ENCODE results near the gene DLGAP1. TPM values are rescaled to one million over a fixed set of nuclear protein-coding genes. Genes with fewer than 3 reads are reported as not detected.

DLGAP1 gene
- total RNA-seq, 2 experiments from 2014 or later = 0.31 to 0.36 TPM

DNA sequence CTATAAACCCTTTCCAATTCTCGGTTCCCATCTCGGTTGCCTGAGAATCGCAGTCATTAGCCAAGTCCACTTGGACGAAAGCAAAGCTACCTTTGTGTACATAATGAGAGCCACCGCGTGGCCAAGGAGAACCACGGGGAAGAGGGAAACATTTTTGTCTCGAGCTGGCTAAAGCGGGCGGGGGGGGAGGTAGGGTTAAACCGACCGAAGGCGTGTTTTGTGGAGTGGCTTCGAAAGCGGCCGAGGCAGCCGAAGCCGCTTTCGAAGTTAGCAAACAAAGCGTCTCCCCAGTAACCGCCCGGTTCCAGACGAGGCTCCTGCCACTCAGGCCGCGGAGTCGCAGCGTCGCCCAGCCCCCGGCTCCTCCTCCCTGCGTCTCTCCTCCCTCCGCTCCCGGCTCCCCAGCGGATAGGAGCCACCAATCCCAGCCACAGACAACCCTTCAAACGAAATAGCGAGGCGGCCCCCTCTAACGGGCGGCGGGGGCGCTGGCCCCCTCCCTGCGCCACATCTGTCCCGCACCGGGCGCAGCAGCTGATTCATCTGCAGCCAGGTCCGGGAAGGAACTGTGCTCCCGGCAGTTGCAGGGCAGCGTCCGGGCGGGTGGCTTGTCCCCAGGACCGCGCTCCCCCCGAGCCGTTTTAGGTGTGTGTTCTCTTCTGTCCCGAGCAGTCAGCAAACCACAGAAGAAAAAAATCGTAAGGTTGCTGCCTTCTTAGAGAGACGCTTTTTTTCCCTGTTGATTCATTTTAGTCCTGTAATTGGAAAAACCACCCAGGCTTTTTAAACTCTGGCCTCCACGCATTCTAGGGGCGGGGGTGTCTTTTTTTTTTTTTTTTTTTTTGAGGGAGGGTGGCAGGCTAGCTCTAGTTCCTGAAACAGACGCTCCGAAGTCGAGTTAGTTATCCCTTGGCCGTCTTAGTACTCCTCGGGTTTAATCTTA, 1006.9 kb downstream of the DLGAP1 start:
- peaks cover 48% of the 10 kb centered on the region for H3K4me1 ChIP-seq (ENCODE audit: insufficient read depth, low read length)
- peaks cover 47% of the 10 kb centered on the region for H3K4me1 Mint-ChIP-seq (ENCODE audit: low read depth)
- H3K27ac Mint-ChIP-seq = peak overlapping the region; percentile 99

DNA sequence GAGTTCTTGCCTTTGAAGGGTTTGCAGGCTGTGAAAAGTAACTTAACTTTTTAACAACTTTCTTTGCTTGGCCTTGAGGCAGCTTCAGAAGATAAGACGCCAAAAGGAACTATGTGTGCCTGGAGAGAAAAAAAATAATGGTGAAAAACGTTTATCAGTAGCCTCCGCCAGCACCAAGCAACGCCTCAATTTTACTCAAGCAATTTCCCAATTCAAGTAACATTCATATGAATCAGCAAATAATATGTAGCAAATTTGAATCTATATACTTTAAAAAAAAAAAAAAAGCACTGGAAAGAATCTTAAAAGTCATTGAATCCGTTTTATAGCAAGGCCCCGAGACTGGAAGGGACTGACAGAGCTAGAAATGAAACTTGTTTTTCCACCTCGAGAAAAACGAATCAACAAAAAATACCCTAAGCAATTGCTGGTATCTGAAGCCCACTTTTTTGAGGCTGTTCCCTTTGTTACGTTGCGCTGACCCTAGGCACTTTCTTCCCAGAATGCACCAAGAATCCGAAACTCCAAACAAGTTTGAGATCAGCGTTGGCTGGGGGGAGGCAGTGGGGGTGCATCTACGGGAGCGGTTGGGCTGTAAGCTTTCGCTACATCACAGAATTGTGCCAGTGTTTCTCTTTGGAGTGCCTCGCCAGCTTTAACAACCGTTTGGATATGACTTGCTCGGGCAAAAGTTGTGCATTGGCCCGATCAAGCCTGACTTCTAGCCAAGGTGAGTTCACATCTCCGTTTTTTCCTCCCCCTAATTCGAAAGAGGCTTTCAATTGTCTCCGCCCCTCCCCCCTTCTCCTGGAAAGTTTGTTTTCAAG, 1007.8 kb downstream of the DLGAP1 start:
- peaks cover 39% of the 10 kb centered on the region for H3K4me1 ChIP-seq (ENCODE audit: insufficient read depth, low read length)
- H3K9me3 Mint-ChIP-seq = no peaks in the 10 kb centered on the region
- ATAC-seq (ENCODE audit: poor library complexity) (no peak), DNase-seq (peak in 5 of 14 experiments; percentile 11 to 40 (median 18))
- ChIA-PET POLR2A (interaction anchor here (0.6 to 9.4 kb wide), 24 partner anchors 8 to 1848 kb away, joined by 3 to 123 read pairs (median 12); partner anchors contain the start of genes MYL12A, MYL12B and ZBTB14), CTCF (interaction anchor here (0.6 to 3.7 kb wide), 9 partner anchors 8 to 158 kb away, joined by 3 to 17 read pairs (median 4); no protein-coding TSS in a partner anchor)
- peak overlapping the region; percentile 94 to 98 for H3K27ac ChIP-seq (ENCODE audit: low read depth in 1 of 2, low read length in 2 of 2)
- peaks cover 38% of the 10 kb centered on the region for H3K4me1 Mint-ChIP-seq (ENCODE audit: low read depth)
- peak overlapping the region; percentile 99 for H3K27ac Mint-ChIP-seq
- H3K4me3 Mint-ChIP-seq = peak overlapping the region; percentile 95
- no peaks in the 10 kb centered on the region for H3K9me3 ChIP-seq (ENCODE audit: control insufficient read depth in 1 of 2, insufficient read depth in 1 of 2, low read length in 2 of 2)
- TF ChIP-seq, protein P1, sequence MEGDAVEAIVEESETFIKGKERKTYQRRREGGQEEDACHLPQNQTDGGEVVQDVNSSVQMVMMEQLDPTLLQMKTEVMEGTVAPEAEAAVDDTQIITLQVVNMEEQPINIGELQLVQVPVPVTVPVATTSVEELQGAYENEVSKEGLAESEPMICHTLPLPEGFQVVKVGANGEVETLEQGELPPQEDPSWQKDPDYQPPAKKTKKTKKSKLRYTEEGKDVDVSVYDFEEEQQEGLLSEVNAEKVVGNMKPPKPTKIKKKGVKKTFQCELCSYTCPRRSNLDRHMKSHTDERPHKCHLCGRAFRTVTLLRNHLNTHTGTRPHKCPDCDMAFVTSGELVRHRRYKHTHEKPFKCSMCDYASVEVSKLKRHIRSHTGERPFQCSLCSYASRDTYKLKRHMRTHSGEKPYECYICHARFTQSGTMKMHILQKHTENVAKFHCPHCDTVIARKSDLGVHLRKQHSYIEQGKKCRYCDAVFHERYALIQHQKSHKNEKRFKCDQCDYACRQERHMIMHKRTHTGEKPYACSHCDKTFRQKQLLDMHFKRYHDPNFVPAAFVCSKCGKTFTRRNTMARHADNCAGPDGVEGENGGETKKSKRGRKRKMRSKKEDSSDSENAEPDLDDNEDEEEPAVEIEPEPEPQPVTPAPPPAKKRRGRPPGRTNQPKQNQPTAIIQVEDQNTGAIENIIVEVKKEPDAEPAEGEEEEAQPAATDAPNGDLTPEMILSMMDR (IDR thresholded peaks at IDR 0.05) = no peak
- H3K4me3 ChIP-seq (ENCODE audit: low read length) = peak overlapping the region; percentile 90
- H3K27me3 ChIP-seq (ENCODE audit: control insufficient read depth in 1 of 2, insufficient read depth in 2 of 2, low read length in 2 of 2) = no peaks in the 10 kb centered on the region
- peaks cover 32% of the 10 kb centered on the region for H3K36me3 Mint-ChIP-seq (ENCODE audit: low read depth)
- H3K36me3 ChIP-seq (ENCODE audit: insufficient read depth, low read length) = no peaks in the 10 kb centered on the region
- intact Hi-C loops (cut with DNase I, micrococcal nuclease) = loop anchor here (5.0 to 10.0 kb wide), 3 partner anchors 185 to 790 kb away; partner anchors contain the start of genes MYL12B (in 1 of the 2) and SMCHD1 (in 1 of the 2)
- peaks cover 5% of the 10 kb centered on the region for H3K27me3 Mint-ChIP-seq

More for the DNA sequence above, 1006.9 kb downstream of the DLGAP1 start:
- Mint-ChIP-seq H3K4me3 (peak overlapping the region; percentile 95), H3K27me3 (peaks cover 5% of the 10 kb centered on the region), H3K36me3 (ENCODE audit: low read depth) (peaks cover 39% of the 10 kb centered on the region), H3K9me3 (no peaks in the 10 kb centered on the region)
- intact Hi-C loops (cut with DNase I, micrococcal nuclease) = loop anchor here (1.0 to 10.0 kb wide), 5 partner anchors 146 to 791 kb away; partner anchors contain the start of genes MYL12B (in 1 of the 2) and SMCHD1 (in 1 of the 2)
- POLR2A ChIA-PET = interaction anchor here (0.6 to 9.4 kb wide), 33 partner anchors 9 to 1847 kb away, joined by 3 to 123 read pairs (median 6); partner anchors contain the start of genes MYL12A, MYL12B and ZBTB14
- ATAC-seq (ENCODE audit: poor library complexity) = peak; percentile 52
- no peaks in the 10 kb centered on the region for H3K9me3 ChIP-seq (ENCODE audit: control insufficient read depth in 1 of 2, insufficient read depth in 1 of 2, low read length in 2 of 2)
- H3K27ac ChIP-seq (ENCODE audit: low read depth in 1 of 2, low read length in 2 of 2) = peak overlapping the region; percentile 94 to 98
- DNase-seq = peak; percentile 74 to 95 (median 84)
- CTCF ChIA-PET = interaction anchor here (0.6 to 3.7 kb wide), 10 partner anchors 9 to 157 kb away, joined by 3 to 17 read pairs (median 4); no protein-coding TSS in a partner anchor
- peak overlapping the region; percentile 90 for H3K4me3 ChIP-seq (ENCODE audit: low read length)
- no peaks in the 10 kb centered on the region for H3K36me3 ChIP-seq (ENCODE audit: insufficient read depth, low read length)
- TF ChIP-seq, protein P1 (IDR thresholded peaks at IDR 0.05) = no peak
- no peaks in the 10 kb centered on the region for H3K27me3 ChIP-seq (ENCODE audit: control insufficient read depth in 1 of 2, insufficient read depth in 2 of 2, low read length in 2 of 2)

Small RNAs within 50 kb of the gene (microRNA-seq; reads per million reads assigned to microRNA genes)
- gene MIR6718 (ENCODE audit: borderline microRNAs expressed, borderline replicate concordance) = not detected

Data from CD4-positive, alpha-beta T cell (primary cell).